Duodenal mucosa (tissue), 2 donors: Measurements from ENCODE around the gene SFTPD.

ENCODE experiments used
- H3K27ac ChIP-seq: one replicate; pipeline ENCODE4 v1.7.0; 2013; ENCODE audit warnings: low read depth, low read length
- H3K27me3 ChIP-seq, 2 donors: one replicate each; pipeline ENCODE4 v1.7.0; 2013; ENCODE audit warnings: low read length in 2 of 2, control low read depth in 1 of 2; ENCODE audit not compliant: insufficient read depth in 2 of 2, control insufficient read depth in 1 of 2
- H3K36me3 ChIP-seq, 2 donors: one replicate each; pipeline ENCODE4 v1.7.0; 2013; ENCODE audit warnings: low read length in 2 of 2, control low read depth in 1 of 2; ENCODE audit not compliant: insufficient read depth in 2 of 2, control insufficient read depth in 1 of 2
- H3K4me1 ChIP-seq, 2 donors: one replicate each; pipeline ENCODE4 v1.7.0; 2013; ENCODE audit warnings: low read length in 2 of 2, control low read depth in 1 of 2; ENCODE audit not compliant: insufficient read depth in 2 of 2, control insufficient read depth in 1 of 2
- H3K4me3 ChIP-seq, 2 donors: one replicate each; pipeline ENCODE4 v1.7.0; 2013; ENCODE audit warnings: low read length in 2 of 2, low read depth in 1 of 2
- H3K9ac ChIP-seq, 2 donors: one replicate each; pipeline ENCODE4 v1.7.0; 2013; ENCODE audit warnings: low read length in 2 of 2, low read depth in 1 of 2
- H3K9me3 ChIP-seq, 2 donors: one replicate each; pipeline ENCODE4 v1.7.0; 2013; ENCODE audit warnings: low read length in 2 of 2, control low read depth in 1 of 2; ENCODE audit not compliant: control insufficient read depth in 1 of 2

SFTPD gene

GRCh38 chr10:79936625-79937615 lies 12.0 kb downstream of the SFTPD start:
- Histone ChIP-seq H3K4me1 (peaks cover 0 to 3% of the 10 kb centered on the region in 2 donors), H3K9ac (no peak overlapping the region), H3K4me3 (no peak overlapping the region), H3K27ac (no peak overlapping the region), H3K9me3 (no peaks in the 10 kb centered on the region), H3K27me3 (no peaks in the 10 kb centered on the region), H3K36me3 (no peaks in the 10 kb centered on the region)

GRCh38 chr10:79933961-79934360 lies 14.9 kb downstream of the SFTPD start:
- H3K27ac ChIP-seq, result no peak overlapping the region
- H3K36me3 ChIP-seq, result no peaks in the 10 kb centered on the region
- no peaks in the 10 kb centered on the region for H3K4me1 ChIP-seq
- peaks cover 7 to 12% of the 10 kb centered on the region in 2 donors for H3K27me3 ChIP-seq
- no peak overlapping the region for H3K4me3 ChIP-seq
- no peak overlapping the region for H3K9ac ChIP-seq
- H3K9me3 ChIP-seq, result no peaks in the 10 kb centered on the region

GRCh38 chr10:79932841-79933379 lies 16.0 kb downstream of the SFTPD start:
- Histone ChIP-seq H3K4me1 (no peaks in the 10 kb centered on the region), H3K9me3 (no peaks in the 10 kb centered on the region), H3K4me3 (no peak overlapping the region), H3K27ac (no peak overlapping the region), H3K27me3 (peaks cover 7 to 12% of the 10 kb centered on the region in 2 donors), H3K36me3 (no peaks in the 10 kb centered on the region), H3K9ac (no peak overlapping the region)

- no peak overlapping the region for H3K27ac ChIP-seq
- peaks cover 7 to 12% of the 10 kb centered on the region in 2 donors for H3K27me3 ChIP-seq
- H3K9ac ChIP-seq, result no peak overlapping the region
- H3K4me1 ChIP-seq, result no peaks in the 10 kb centered on the region
- no peaks in the 10 kb centered on the region for H3K36me3 ChIP-seq
- H3K4me3 ChIP-seq, result no peak overlapping the region
- no peaks in the 10 kb centered on the region for H3K9me3 ChIP-seq
Measured at GRCh38 chr10:79932307-79932706, 16.6 kb downstream of the SFTPD start.

GRCh38 chr10:79930751-79931150 lies 18.2 kb downstream of the SFTPD start:
- Histone ChIP-seq H3K4me3 (no peak overlapping the region), H3K9ac (no peak overlapping the region), H3K36me3 (no peaks in the 10 kb centered on the region), H3K9me3 (no peaks in the 10 kb centered on the region), H3K4me1 (no peaks in the 10 kb centered on the region), H3K27ac (no peak overlapping the region), H3K27me3 (peaks cover 7 to 12% of the 10 kb centered on the region in 2 donors)

GRCh38 chr10:79930267-79930666 lies 18.6 kb downstream of the SFTPD start:
- no peaks in the 10 kb centered on the region for H3K4me1 ChIP-seq
- H3K9ac ChIP-seq, result no peak overlapping the region
- H3K9me3 ChIP-seq, result no peaks in the 10 kb centered on the region
- H3K27me3 ChIP-seq, result peaks cover 7 to 12% of the 10 kb centered on the region in 2 donors
- H3K36me3 ChIP-seq, result no peaks in the 10 kb centered on the region
- no peak overlapping the region for H3K27ac ChIP-seq
- H3K4me3 ChIP-seq, result no peak overlapping the region

GRCh38 chr10:79929409-79929904 lies 19.4 kb downstream of the SFTPD start:
- H3K9ac ChIP-seq, result no peak overlapping the region
- no peak overlapping the region for H3K4me3 ChIP-seq
- H3K36me3 ChIP-seq, result no peaks in the 10 kb centered on the region
- H3K4me1 ChIP-seq, result no peaks in the 10 kb centered on the region
- no peaks in the 10 kb centered on the region for H3K9me3 ChIP-seq
- H3K27ac ChIP-seq, result no peak overlapping the region
- H3K27me3 ChIP-seq, result peaks cover 7 to 12% of the 10 kb centered on the region in 2 donors

GRCh38 chr10:79928028-79928583 lies 20.8 kb downstream of the SFTPD start:
- H3K27ac ChIP-seq, result no peak overlapping the region

GRCh38 chr10:79927111-79927828 lies 21.6 kb downstream of the SFTPD start:
- Histone ChIP-seq H3K27me3 (peaks cover 7 to 12% of the 10 kb centered on the region in 2 donors), H3K9me3 (no peaks in the 10 kb centered on the region), H3K9ac (no peak overlapping the region), H3K36me3 (no peaks in the 10 kb centered on the region), H3K4me3 (no peak overlapping the region), H3K27ac (no peak overlapping the region), H3K4me1 (no peaks in the 10 kb centered on the region)

More at GRCh38 chr10:79928028-79928583, 20.8 kb downstream of the SFTPD start:
- no peak overlapping the region for H3K9ac ChIP-seq
- peaks cover 7 to 12% of the 10 kb centered on the region in 2 donors for H3K27me3 ChIP-seq
- no peak overlapping the region for H3K4me3 ChIP-seq
- no peaks in the 10 kb centered on the region for H3K36me3 ChIP-seq
- H3K4me1 ChIP-seq, result no peaks in the 10 kb centered on the region
- no peaks in the 10 kb centered on the region for H3K9me3 ChIP-seq
